RWPE2 (cell line): ENCODE data around the gene RFTN1.

Source experiments
- ATAC-seq: fragments of 200-7000 bp; cut with Tn5 transposase; 3 replicates; pipeline ENCODE4 v1.9.1; 2021; ENCODE audit warnings: low read depth
- DNase-seq: peaks from one replicate; pipeline ENCODE4 v3.0.0-alpha.2; 2020; ENCODE audit warnings: low spot score
- H3K27ac ChIP-seq: fragments of 450-650 bp; 2 replicates; pipeline ENCODE4 v1.5.1; 2017; ENCODE audit warnings: mild to moderate bottlenecking; ENCODE audit not compliant: poor library complexity, severe bottlenecking
- H3K27me3 ChIP-seq: fragments of 250-450 bp; sonication (Bioruptor Pico); 2 replicates; pipeline ENCODE4 v1.5.1; 2021; ENCODE audit warnings: mild to moderate bottlenecking, moderate library complexity; ENCODE audit not compliant: insufficient read depth, poor library complexity, severe bottlenecking
- H3K36me3 ChIP-seq: fragments of 250-450 bp; sonication (Bioruptor Pico); 2 replicates; pipeline ENCODE4 v1.5.1; 2020; ENCODE audit warnings: low read depth, mild to moderate bottlenecking, moderate library complexity
- H3K4me1 ChIP-seq: fragments of 250-450 bp; sonication (Bioruptor Pico); 2 replicates; pipeline ENCODE4 v1.5.1; 2021; ENCODE audit warnings: mild to moderate bottlenecking, moderate library complexity; ENCODE audit not compliant: insufficient read depth, poor library complexity, severe bottlenecking
- H3K4me3 ChIP-seq: fragments of 250-450 bp; sonication (Bioruptor Pico); 2 replicates; pipeline ENCODE4 v1.5.1; 2021; ENCODE audit warnings: mild to moderate bottlenecking, moderate library complexity; ENCODE audit not compliant: severe bottlenecking
- H3K9me3 ChIP-seq: fragments of 250-450 bp; sonication (Bioruptor Pico); 2 replicates; pipeline ENCODE4 v1.5.1; 2021; ENCODE audit warnings: mild to moderate bottlenecking, moderate library complexity; ENCODE audit not compliant: severe bottlenecking
- TF ChIP-seq, protein P1 (sequence below): fragments of 450-650 bp; IDR thresholded peaks from one replicate; pipeline ENCODE4 v1.5.1; 2017; ENCODE audit warnings: mild to moderate bottlenecking, moderate library complexity; ENCODE audit not compliant: poor library complexity, severe bottlenecking

Gene RFTN1

DNA sequence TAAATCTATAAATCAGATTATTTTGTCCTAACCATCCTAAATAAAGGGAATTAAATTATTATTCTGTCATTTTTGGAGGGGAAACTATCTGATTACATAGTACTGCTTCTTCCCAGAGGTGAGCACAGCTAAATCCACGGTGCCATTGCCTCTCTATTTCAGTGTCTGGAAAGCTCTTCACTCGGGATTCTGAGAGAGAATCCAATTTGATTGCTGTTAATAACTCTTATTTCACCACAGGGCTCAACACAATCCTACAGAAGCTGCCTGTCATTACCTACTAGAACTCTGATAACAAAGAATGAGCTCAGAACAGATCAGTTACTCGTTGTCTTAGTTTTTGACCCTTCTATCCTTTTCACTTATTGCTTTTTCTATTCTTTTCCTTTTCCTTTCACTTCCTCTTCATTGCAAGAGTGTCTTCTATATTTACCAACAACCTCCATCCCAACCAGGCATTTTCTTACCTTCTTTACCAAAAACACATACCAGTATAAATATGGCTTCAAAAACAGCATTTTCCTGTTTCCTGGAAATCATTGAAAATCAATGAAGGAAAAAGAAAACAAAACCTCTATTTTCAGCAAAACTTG, 218.1 kb downstream of the RFTN1 start:
- DNase-seq, result no peak
- H3K4me3 ChIP-seq, result no peak overlapping the region
- no peaks in the 10 kb centered on the region for H3K27me3 ChIP-seq
- no peaks in the 10 kb centered on the region for H3K4me1 ChIP-seq
- H3K27ac ChIP-seq, result no peak overlapping the region
- H3K36me3 ChIP-seq, result peaks cover 44% of the 10 kb centered on the region
- no peaks in the 10 kb centered on the region for H3K9me3 ChIP-seq
- TF ChIP-seq, protein P1, sequence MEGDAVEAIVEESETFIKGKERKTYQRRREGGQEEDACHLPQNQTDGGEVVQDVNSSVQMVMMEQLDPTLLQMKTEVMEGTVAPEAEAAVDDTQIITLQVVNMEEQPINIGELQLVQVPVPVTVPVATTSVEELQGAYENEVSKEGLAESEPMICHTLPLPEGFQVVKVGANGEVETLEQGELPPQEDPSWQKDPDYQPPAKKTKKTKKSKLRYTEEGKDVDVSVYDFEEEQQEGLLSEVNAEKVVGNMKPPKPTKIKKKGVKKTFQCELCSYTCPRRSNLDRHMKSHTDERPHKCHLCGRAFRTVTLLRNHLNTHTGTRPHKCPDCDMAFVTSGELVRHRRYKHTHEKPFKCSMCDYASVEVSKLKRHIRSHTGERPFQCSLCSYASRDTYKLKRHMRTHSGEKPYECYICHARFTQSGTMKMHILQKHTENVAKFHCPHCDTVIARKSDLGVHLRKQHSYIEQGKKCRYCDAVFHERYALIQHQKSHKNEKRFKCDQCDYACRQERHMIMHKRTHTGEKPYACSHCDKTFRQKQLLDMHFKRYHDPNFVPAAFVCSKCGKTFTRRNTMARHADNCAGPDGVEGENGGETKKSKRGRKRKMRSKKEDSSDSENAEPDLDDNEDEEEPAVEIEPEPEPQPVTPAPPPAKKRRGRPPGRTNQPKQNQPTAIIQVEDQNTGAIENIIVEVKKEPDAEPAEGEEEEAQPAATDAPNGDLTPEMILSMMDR, result no peak
- ATAC-seq, result no peak

DNA sequence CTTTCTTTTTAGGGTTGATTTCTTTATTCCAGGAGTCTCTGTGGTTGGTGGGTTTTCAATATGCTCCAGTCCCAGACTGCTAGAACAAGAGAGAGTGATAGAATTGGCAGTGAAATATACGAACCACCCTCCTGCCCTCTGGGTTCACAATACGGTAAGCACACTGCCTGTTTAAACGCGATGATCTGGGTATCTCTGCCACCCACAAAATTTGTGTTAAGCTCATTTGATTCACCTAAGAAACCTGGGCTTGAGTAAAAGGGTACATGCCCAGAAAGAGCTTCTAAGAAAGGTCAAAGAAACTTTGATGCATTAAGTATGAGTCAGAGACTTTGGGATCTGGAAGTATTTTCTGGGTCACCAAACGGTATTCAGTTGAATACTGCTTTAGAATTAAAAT, 218.7 kb downstream of the RFTN1 start:
- H3K4me1 ChIP-seq, result no peaks in the 10 kb centered on the region
- no peaks in the 10 kb centered on the region for H3K27me3 ChIP-seq
- H3K9me3 ChIP-seq, result no peaks in the 10 kb centered on the region
- no peak for DNase-seq
- no peak overlapping the region for H3K27ac ChIP-seq
- no peak for ATAC-seq
- H3K4me3 ChIP-seq, result no peak overlapping the region
- TF ChIP-seq, protein P1, result no peak
- peaks cover 42% of the 10 kb centered on the region for H3K36me3 ChIP-seq

DNA sequence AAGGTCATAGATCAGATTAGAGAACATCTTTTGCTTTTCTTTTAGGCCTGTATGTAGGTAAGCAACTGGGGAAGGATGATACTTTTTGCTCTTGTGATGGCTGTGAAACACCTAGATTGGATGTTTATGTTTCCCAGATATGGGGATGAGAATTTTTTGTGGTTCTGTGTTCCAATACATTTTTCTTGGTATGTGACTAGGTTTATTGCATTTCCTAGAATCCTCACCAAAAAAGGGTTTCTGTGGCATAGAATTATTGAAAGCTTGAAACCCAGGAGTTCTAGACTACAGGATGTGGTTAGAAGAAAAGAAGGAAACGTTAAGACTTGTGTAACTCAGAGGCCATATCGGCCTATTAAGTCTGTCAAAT, 222.7 kb downstream of the RFTN1 start:
- Histone ChIP-seq H3K36me3 (peaks cover 52% of the 10 kb centered on the region), H3K27ac (no peak overlapping the region), H3K27me3 (no peaks in the 10 kb centered on the region), H3K4me3 (no peak overlapping the region), H3K4me1 (no peaks in the 10 kb centered on the region), H3K9me3 (no peaks in the 10 kb centered on the region)
- ATAC-seq (no peak), DNase-seq (no peak)
- TF ChIP-seq, protein P1, result no peak

DNA sequence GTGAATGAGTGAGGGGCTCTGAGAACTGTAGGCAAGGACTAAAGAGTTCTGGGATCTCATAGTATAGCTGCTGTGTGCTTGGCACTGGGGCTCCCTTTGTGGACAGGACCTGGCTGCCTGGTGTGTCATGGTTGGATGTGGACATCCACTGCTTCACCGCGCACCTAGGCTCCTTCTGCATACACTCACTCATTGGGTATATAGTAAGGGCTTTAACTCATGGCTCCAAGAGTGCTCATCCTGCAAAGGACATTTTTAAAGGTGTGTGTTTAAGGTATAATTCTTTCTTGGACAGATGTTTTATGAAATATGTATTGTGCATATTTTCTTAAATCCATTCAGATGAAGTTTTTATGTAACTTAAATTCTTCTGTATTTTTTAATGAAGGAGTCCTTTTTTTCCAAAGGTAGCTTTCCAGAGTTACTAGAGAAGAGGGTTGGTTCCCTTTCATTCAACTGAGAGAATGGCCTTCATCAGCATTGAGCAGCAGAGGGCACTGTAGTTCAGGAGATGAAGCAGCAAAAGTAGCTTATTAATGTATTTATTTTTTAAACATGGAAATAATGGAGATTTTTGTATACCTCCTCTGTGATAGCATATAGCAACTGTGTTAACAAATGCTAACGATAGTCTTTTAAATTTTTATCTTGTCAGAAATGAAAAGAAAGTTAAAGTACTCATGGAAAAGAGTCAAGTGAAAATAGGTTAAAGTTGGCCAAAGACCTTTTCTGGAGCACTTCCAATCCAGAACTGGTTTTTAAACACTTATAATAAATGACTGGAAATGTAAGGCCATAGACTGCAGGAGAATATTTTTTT, 223.3 kb downstream of the RFTN1 start:
- H3K4me3 ChIP-seq, result no peak overlapping the region
- H3K27ac ChIP-seq, result no peak overlapping the region
- H3K9me3 ChIP-seq, result no peaks in the 10 kb centered on the region
- peaks cover 47% of the 10 kb centered on the region for H3K36me3 ChIP-seq
- H3K27me3 ChIP-seq, result no peaks in the 10 kb centered on the region
- H3K4me1 ChIP-seq, result no peaks in the 10 kb centered on the region
- ATAC-seq (peak; percentile 50; the same call in 1 of the 3 replicates), DNase-seq (no peak)
- TF ChIP-seq, protein P1, result peak; percentile 86
